HepG2 (cell line): ENCODE results near the gene CATSPERD. TPM values are rescaled to one million over a fixed set of nuclear protein-coding genes. Genes with fewer than 3 reads are reported as not detected.

Experiments
- AHR ChIP-seq: IDR thresholded peaks from 2 replicates; pipeline ENCODE4 v1.6.1; 2018; ENCODE audit warnings: missing genetic modification reagents, missing compliant biosample characterization
- ARNT2 ChIP-seq: sonication (generic); formaldehyde crosslinking; IDR thresholded peaks from 2 replicates; pipeline ENCODE4 v1.8.0; 2022; ENCODE audit warnings: mild to moderate bottlenecking, low read depth, missing genetic modification reagents, moderate library complexity
- BRF2 ChIP-seq: sonication (generic); formaldehyde crosslinking; IDR thresholded peaks from 2 replicates; pipeline ENCODE4 v1.8.1; 2022; ENCODE audit warnings: mild to moderate bottlenecking, missing genetic modification reagents
- CBX1 ChIP-seq: IDR thresholded peaks from one replicate; pipeline ENCODE4 v1.6.1; 2016; ENCODE audit warnings: antibody characterized with exemption, low read depth
- CC2D1A ChIP-seq: sonication (generic); formaldehyde crosslinking; IDR thresholded peaks from 2 replicates; pipeline ENCODE4 v1.8.1; 2023; ENCODE audit warnings: mild to moderate bottlenecking, missing genetic modification reagents
- DDIT3 ChIP-seq: sonication (generic); formaldehyde crosslinking; IDR thresholded peaks from 2 replicates; pipeline ENCODE4 v1.4.0; 2020; ENCODE audit warnings: mild to moderate bottlenecking, missing genetic modification reagents
- E2F5 ChIP-seq: sonication (generic); formaldehyde crosslinking; conservative IDR thresholded peaks from 2 replicates; pipeline ENCODE4 v1.4.0; 2020; ENCODE audit warnings: missing genetic modification reagents
- ESRRA ChIP-seq: sonication (generic); formaldehyde crosslinking; IDR thresholded peaks from 2 replicates; pipeline ENCODE4 v1.5.1; 2020; ENCODE audit warnings: mild to moderate bottlenecking, low read depth, missing genetic modification reagents
- FOXK2 ChIP-seq: fragments of 450-650 bp; IDR thresholded peaks from 2 replicates; pipeline ENCODE4 v1.6.1; 2016
- GATAD1 ChIP-seq: IDR thresholded peaks from 2 replicates; pipeline ENCODE4 v1.6.1; 2016; ENCODE audit warnings: missing genetic modification reagents, missing compliant biosample characterization
- JUN ChIP-seq: sonication (generic); formaldehyde crosslinking; IDR thresholded peaks from 2 replicates; pipeline ENCODE4 v1.4.0; 2020; ENCODE audit warnings: mild to moderate bottlenecking, missing genetic modification reagents
- JUND ChIP-seq: sonication (generic); formaldehyde crosslinking; IDR thresholded peaks from 2 replicates; pipeline ENCODE4 v1.8.0; 2022; ENCODE audit warnings: mild to moderate bottlenecking, missing genetic modification reagents
- KLF15 ChIP-seq: sonication (generic); formaldehyde crosslinking; IDR thresholded peaks from 2 replicates; pipeline ENCODE4 v1.8.1; 2023; ENCODE audit warnings: borderline replicate concordance, mild to moderate bottlenecking, inconsistent platforms, missing genetic modification reagents, mixed read lengths
- MEIS2 ChIP-seq: sonication (generic); formaldehyde crosslinking; IDR thresholded peaks from 2 replicates; pipeline ENCODE4 v1.9.0; 2021; ENCODE audit warnings: mild to moderate bottlenecking, missing genetic modification reagents
- MYC ChIP-seq: sonication (generic); formaldehyde crosslinking; IDR thresholded peaks from 2 replicates; pipeline ENCODE4 v1.9.0; 2021; ENCODE audit warnings: missing genetic modification reagents, borderline replicate concordance
- NFIC ChIP-seq: IDR thresholded peaks from 2 replicates; pipeline ENCODE4 v1.6.1; 2012; ENCODE audit warnings: mild to moderate bottlenecking, low read length, inconsistent platforms
- PLRG1 ChIP-seq: fragments of 450-650 bp; conservative IDR thresholded peaks from 2 replicates; pipeline ENCODE4 v1.6.1; 2016
- REPIN1 ChIP-seq: sonication (generic); formaldehyde crosslinking; IDR thresholded peaks from 2 replicates; pipeline ENCODE4 v1.8.0; 2022; ENCODE audit warnings: missing genetic modification reagents, low read depth, mild to moderate bottlenecking, borderline replicate concordance
- RFXANK ChIP-seq: IDR thresholded peaks from 2 replicates; pipeline ENCODE4 v1.6.1; 2016
- SMAD3 ChIP-seq: sonication (generic); formaldehyde crosslinking; IDR thresholded peaks from 2 replicates; pipeline ENCODE4 v1.4.0; 2020; ENCODE audit warnings: missing genetic modification reagents
- SMC3 ChIP-seq: IDR thresholded peaks from 2 replicates; pipeline ENCODE4 v1.6.1; 2011; ENCODE audit warnings: low read length, improper control_type of control experiment
- TOPORS ChIP-seq: sonication (generic); formaldehyde crosslinking; IDR thresholded peaks from 2 replicates; pipeline ENCODE4 v1.8.0; 2023; ENCODE audit warnings: mild to moderate bottlenecking, missing genetic modification reagents
- TSC22D2 ChIP-seq: sonication (generic); formaldehyde crosslinking; IDR thresholded peaks from 2 replicates; pipeline ENCODE4 v1.5.1; 2020; ENCODE audit warnings: missing genetic modification reagents, mild to moderate bottlenecking, borderline replicate concordance
- UBTF ChIP-seq: sonication (generic); formaldehyde crosslinking; IDR thresholded peaks from 2 replicates; pipeline ENCODE4 v1.4.0; 2020; ENCODE audit warnings: mild to moderate bottlenecking, missing genetic modification reagents
- ZNF251 ChIP-seq: sonication (generic); formaldehyde crosslinking; IDR thresholded peaks from 2 replicates; pipeline ENCODE4 v1.9.0; 2021; ENCODE audit warnings: mild to moderate bottlenecking, missing genetic modification reagents
- ZNF256 ChIP-seq: sonication (generic); formaldehyde crosslinking; conservative IDR thresholded peaks from 2 replicates; pipeline ENCODE4 v1.4.0; 2020; ENCODE audit warnings: missing genetic modification reagents
- ZNF296 ChIP-seq: sonication (generic); formaldehyde crosslinking; conservative IDR thresholded peaks from 2 replicates; pipeline ENCODE4 v1.5.0; 2020; ENCODE audit warnings: mild to moderate bottlenecking, missing genetic modification reagents
- ZNF331 ChIP-seq: sonication (generic); formaldehyde crosslinking; IDR thresholded peaks from 2 replicates; pipeline ENCODE4 v1.4.0; 2020; ENCODE audit warnings: missing genetic modification reagents
- ZNF350 ChIP-seq: sonication (generic); formaldehyde crosslinking; IDR thresholded peaks from 2 replicates; pipeline ENCODE4 v1.4.0; 2020; ENCODE audit warnings: mild to moderate bottlenecking, low read depth, missing genetic modification reagents, borderline replicate concordance
- ZNF777 ChIP-seq: sonication (generic); formaldehyde crosslinking; IDR thresholded peaks from 2 replicates; pipeline ENCODE4 v1.4.0; 2020; ENCODE audit warnings: missing genetic modification reagents
- ZNF878 ChIP-seq: sonication (generic); formaldehyde crosslinking; IDR thresholded peaks from 2 replicates; pipeline ENCODE4 v1.8.1; 2023; ENCODE audit warnings: mild to moderate bottlenecking, missing genetic modification reagents, moderate library complexity
- polyA plus RNA-seq, 8 experiments: library from polyadenylated mRNA; depleted of rRNA in 3 of 8; stranded (reverse) in 7 of 8; unstranded in 1 of 8; fragments of >200 nt; fragmentation: Illumina TruSeq in 4 of 8; extraction: Trizol in 4 of 8; gene quantifications; 2 replicates each; pipeline versions ENCODE4 v1.2.1 to v1.2.3, GENCODE V29; 2011 to 2016; ENCODE audit warnings: low read depth in 4 of 8, missing spikeins in 1 of 8, mixed read lengths in 1 of 8; ENCODE audit not compliant: insufficient read depth in 1 of 8
- total RNA-seq, 5 experiments: library from RNA; depleted of rRNA; stranded (reverse); fragments of >200 nt; fragmentation: Illumina TruSeq; extraction: Trizol; gene quantifications; 2 replicates each; pipeline ENCODE4 v1.2.3, GENCODE V29; 2016; ENCODE audit warnings: low read depth in 1 of 5

Gene CATSPERD
- total and polyA plus RNA-seq, 2 of the 13 experiments (the other 11 are each of a cell fraction or from before 2014, with no cell fraction given) = 0.04 TPM; not detected in 1

- TF ChIP-seq ZNF777 (CRISPR knock-in tag) = peak; percentile 10; the same call in 1 of the 2 replicates
- TF ChIP-seq AHR (CRISPR knock-in tag) = no peak
- no peak for TF ChIP-seq ZNF296 (CRISPR knock-in tag)
- no peak for TF ChIP-seq E2F5 (CRISPR knock-in tag)
- no peak for TF ChIP-seq ESRRA (CRISPR knock-in tag)
- no peak for TF ChIP-seq ZNF256 (CRISPR knock-in tag)
- no peak for TF ChIP-seq KLF15 (CRISPR knock-in tag)
- TF ChIP-seq SMAD3 = no peak
- no peak for TF ChIP-seq ZNF331
- no peak for TF ChIP-seq UBTF
- no peak for TF ChIP-seq TSC22D2 (CRISPR knock-in tag)
- no peak for TF ChIP-seq MYC
- no peak for TF ChIP-seq GATAD1 (CRISPR knock-in tag)
- no peak for TF ChIP-seq RFXANK (CRISPR knock-in tag)
- TF ChIP-seq REPIN1 = no peak
- TF ChIP-seq ZNF350 (CRISPR knock-in tag) = no peak
- no peak for TF ChIP-seq JUND (CRISPR knock-in tag)
- no peak for TF ChIP-seq MEIS2 (CRISPR knock-in tag)
- TF ChIP-seq SMC3 = no peak
- TF ChIP-seq ZNF251 = 0 out of 2 replicates have a peak, but pooled peaks have one; percentile 73
- no peak for TF ChIP-seq JUN (CRISPR knock-in tag)
- no peak for TF ChIP-seq ZNF878 (CRISPR knock-in tag)
- no peak for TF ChIP-seq PLRG1
- TF ChIP-seq NFIC = no peak
- no peak for TF ChIP-seq FOXK2
- TF ChIP-seq DDIT3 = no peak
- no peak for TF ChIP-seq CBX1
- no peak for TF ChIP-seq CC2D1A
- TF ChIP-seq BRF2 (CRISPR knock-in tag) = no peak
- TF ChIP-seq TOPORS (CRISPR knock-in tag) = 0 out of 2 replicates have a peak, but pooled peaks have one; percentile 49
- TF ChIP-seq ARNT2 (CRISPR knock-in tag) = no peak
Observed at GRCh38 chr19:5680084-5680436, 40.4 kb upstream of the CATSPERD start (continued).
